Stimulated activated effector memory CD8-positive, alpha-beta T cell treated with anti-CD3 and anti-CD28 coated beads, Interleukin-12 subunit alpha, Interleukin-12 subunit beta, amount 100 ng/mL, for 72 hours (primary cell): ENCODE results near the gene CDK2AP2.

Experiments
- ATAC-seq: fragments of 150-1000 bp; cut with Tn5 transposase; 2 replicates; pipeline ENCODE4 v1.10.0; 2021
- DNase-seq, 2 donors: peaks; one replicate each; pipeline ENCODE4 v3.0.0; 2021 to 2022; ENCODE audit warnings: low spot score in 2 of 2
- H3K27ac Mint-ChIP-seq: one replicate; pipeline ENCODE4 v1.8.0; 2022; ENCODE audit warnings: mild to moderate bottlenecking, mixed read lengths
- H3K36me3 Mint-ChIP-seq: one replicate; pipeline ENCODE4 v1.8.0; 2022; ENCODE audit warnings: mild to moderate bottlenecking, mixed read lengths
- H3K4me1 Mint-ChIP-seq: one replicate; pipeline ENCODE4 v1.8.0; 2022; ENCODE audit warnings: mixed read lengths
- H3K4me3 Mint-ChIP-seq: one replicate; pipeline ENCODE4 v1.8.0; 2022; ENCODE audit warnings: mild to moderate bottlenecking, mixed read lengths
- H3K9me3 Mint-ChIP-seq: one replicate; pipeline ENCODE4 v1.8.0; 2022; ENCODE audit warnings: mixed read lengths

The CDK2AP2 gene

GRCh38 chr11:67500831-67501715, 6.9 kb downstream of the CDK2AP2 start:
- ATAC-seq, result no peak
- Mint-ChIP-seq H3K27ac (peak overlapping the region; percentile 40), H3K4me1 (peaks cover 35% of the 10 kb centered on the region), H3K36me3 (peaks cover 90% of the 10 kb centered on the region), H3K9me3 (no peaks in the 10 kb centered on the region), H3K4me3 (no peak overlapping the region)
- DNase-seq, result no peak

DNA sequence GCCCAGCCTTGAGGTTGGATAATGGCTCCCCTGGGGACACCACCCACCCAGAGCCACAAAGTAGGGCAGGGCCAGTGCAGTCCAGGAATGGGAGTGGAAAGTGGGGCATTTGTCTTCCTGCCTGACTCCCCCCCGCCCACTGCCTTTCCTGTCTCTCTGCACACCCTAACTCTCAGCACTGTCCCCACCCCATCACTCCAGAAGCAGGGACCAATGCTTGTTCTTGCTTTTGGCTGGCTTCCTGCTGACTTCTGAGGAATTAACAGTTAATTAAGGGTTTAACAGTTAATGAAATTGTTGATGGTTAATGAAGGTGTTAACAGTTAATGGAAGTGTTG, 7.5 kb downstream of the CDK2AP2 start:
- peak overlapping the region; percentile 40 for H3K27ac Mint-ChIP-seq
- H3K4me3 Mint-ChIP-seq, result no peak overlapping the region
- H3K36me3 Mint-ChIP-seq, result peaks cover 91% of the 10 kb centered on the region
- DNase-seq (no peak), ATAC-seq (no peak)
- no peaks in the 10 kb centered on the region for H3K9me3 Mint-ChIP-seq
- peaks cover 35% of the 10 kb centered on the region for H3K4me1 Mint-ChIP-seq

DNA sequence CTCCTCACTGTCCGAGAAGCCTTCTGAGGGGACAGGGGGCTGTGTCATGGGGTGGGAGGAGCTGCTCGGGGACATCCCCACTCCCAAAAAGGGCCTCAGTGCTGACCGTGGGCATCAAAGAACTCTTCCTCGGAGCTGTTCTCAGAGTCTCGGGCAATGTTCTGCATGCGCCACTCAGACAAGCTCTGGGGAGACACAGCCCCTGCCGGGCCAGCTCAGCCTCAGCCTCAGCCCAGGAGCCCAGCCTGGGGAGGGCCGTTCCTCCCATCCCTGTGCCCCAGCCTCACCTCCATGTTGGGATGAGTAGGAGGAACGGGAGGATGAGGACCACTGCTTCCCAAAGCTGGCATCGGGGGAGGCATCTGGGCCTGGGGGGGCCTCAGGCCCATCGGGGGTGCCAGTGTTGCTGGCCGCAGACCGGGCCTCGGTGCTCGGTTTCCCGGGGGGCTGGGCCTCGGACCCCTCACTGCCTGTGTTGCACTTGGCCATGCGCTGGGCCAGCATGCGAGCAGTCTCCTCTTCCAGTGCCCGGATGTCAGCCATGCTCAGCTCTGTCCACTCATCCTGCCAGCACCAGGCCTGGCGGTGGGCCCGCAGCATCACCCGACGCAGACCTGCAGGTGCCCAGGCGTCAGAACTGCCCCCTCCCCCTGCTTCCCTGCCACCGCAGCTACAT, 8.0 kb downstream of the CDK2AP2 start:
- H3K36me3 Mint-ChIP-seq, result peaks cover 92% of the 10 kb centered on the region
- no peak overlapping the region for H3K27ac Mint-ChIP-seq
- ATAC-seq, result no peak
- H3K9me3 Mint-ChIP-seq, result no peaks in the 10 kb centered on the region
- peaks cover 34% of the 10 kb centered on the region for H3K4me1 Mint-ChIP-seq
- no peak overlapping the region for H3K4me3 Mint-ChIP-seq
- no peak for DNase-seq

DNA sequence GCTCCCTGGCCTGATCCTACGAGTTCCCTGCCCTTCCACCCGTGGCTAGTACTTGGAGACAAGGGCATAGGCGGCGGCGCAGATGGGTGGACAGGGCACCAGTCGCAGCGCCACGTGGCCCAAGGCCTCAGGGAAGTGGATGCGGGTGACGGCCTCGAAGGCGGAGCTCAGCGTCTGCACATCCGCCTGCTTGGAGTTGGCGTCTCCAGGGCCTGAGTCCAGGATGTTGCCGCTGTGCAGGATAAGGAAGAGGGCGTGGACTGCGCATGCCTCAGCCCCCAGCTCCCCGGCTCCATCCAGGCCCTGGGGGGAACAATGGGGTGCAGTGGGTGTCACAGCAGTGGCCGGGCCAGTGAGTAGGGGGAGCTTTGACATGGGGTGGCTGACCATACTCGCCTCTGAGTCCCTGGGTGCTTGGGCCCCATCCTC, 9.4 kb downstream of the CDK2AP2 start:
- peaks cover 99% of the 10 kb centered on the region for H3K36me3 Mint-ChIP-seq
- H3K4me1 Mint-ChIP-seq, result peaks cover 31% of the 10 kb centered on the region
- ATAC-seq, result no peak

DNA sequence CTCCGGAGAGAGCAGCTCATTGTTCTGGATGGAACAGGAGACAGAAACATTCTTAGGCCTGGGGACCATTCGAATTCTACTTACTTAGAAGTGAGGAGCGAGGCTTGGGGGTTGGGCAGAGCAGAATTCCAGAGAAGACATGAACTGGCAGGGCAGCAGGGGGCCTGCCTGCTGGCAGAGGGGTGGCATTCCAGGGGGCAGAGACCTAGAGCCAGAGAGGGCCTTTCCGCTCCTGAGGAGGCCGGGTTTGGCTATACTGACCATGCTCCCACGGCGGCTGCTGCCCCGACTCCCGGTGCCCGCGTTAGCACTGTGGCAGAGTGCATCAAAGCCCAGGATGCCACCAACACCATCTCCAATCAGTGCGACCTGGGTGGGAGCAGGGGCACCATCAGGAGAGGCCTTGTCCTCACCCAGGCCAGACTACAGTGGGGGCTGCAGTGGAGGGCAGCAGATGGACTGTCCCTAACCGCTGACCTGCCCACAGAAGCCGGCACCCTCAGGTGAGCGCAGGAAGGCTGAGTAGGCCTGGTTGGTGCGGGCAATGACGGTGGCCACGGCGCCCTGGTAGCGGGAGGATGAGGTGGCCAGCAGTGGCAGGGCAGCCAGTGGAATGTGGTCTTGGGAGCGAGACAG, 10.2 kb downstream of the CDK2AP2 start:
- H3K27ac Mint-ChIP-seq, result peak overlapping the region; percentile 61
- no peak for ATAC-seq
- DNase-seq, result no peak
- H3K4me3 Mint-ChIP-seq, result no peak overlapping the region
- peaks cover 99% of the 10 kb centered on the region for H3K36me3 Mint-ChIP-seq
- H3K9me3 Mint-ChIP-seq, result no peaks in the 10 kb centered on the region
- H3K4me1 Mint-ChIP-seq, result peaks cover 23% of the 10 kb centered on the region

More for the DNA sequence above, 9.4 kb downstream of the CDK2AP2 start:
- no peak overlapping the region for H3K27ac Mint-ChIP-seq
- no peaks in the 10 kb centered on the region for H3K9me3 Mint-ChIP-seq
- DNase-seq, result no peak
- no peak overlapping the region for H3K4me3 Mint-ChIP-seq

GRCh38 chr11:67496113-67496512, 11.8 kb downstream of the CDK2AP2 start:
- Mint-ChIP-seq H3K27ac (peak overlapping the region; percentile 74), H3K36me3 (peaks cover 99% of the 10 kb centered on the region), H3K4me3 (no peak overlapping the region), H3K9me3 (no peaks in the 10 kb centered on the region), H3K4me1 (peaks cover 16% of the 10 kb centered on the region)
- no peak for ATAC-seq
- DNase-seq, result no peak

DNA sequence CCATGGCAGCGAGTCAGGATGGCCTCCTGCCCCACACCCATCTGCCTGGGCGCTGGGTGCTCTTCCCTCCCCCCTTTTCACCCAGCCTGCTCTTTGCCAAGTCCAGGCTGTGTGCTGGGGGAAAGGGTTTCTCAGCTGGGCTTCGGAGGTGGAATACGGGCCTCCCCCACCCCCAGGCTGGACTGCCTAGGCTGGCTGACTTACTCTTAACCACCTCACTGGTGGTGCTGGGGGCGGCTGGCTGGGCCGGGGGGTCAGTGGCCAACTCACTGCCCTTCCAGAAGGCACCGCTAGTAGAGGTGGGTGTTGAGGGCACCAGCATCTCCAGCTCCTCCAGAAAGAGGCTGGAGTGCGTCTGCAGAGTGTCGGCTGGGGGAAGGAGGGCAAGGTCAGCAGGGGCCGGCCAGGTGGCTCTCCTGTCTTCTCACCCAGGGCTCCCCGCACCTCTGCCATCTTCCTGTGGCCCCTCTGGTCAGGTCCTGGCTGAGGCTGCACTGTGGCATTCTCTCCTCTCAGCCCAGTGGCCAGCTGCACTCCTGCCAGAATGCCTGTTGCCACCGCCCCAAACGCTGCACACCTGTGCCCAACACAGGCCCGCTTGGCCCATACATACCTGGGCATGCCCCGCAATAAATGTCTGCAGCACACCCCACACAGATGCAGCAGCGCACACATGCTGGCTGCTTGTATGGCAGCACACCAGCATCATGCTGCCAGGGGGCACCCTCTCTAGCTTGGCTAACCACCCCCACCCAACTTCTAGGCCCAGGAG, 12.5 kb downstream of the CDK2AP2 start:
- H3K36me3 Mint-ChIP-seq, result peaks cover 99% of the 10 kb centered on the region
- no peaks in the 10 kb centered on the region for H3K9me3 Mint-ChIP-seq
- H3K27ac Mint-ChIP-seq, result peak overlapping the region; percentile 74
- H3K4me3 Mint-ChIP-seq, result no peak overlapping the region
- DNase-seq, result no peak
- ATAC-seq, result no peak
- peaks cover 15% of the 10 kb centered on the region for H3K4me1 Mint-ChIP-seq

- peaks cover 99% of the 10 kb centered on the region for H3K36me3 Mint-ChIP-seq
- ATAC-seq, result no peak
- peaks cover 23% of the 10 kb centered on the region for H3K4me1 Mint-ChIP-seq
- no peaks in the 10 kb centered on the region for H3K9me3 Mint-ChIP-seq
- no peak for DNase-seq
- H3K4me3 Mint-ChIP-seq, result no peak overlapping the region
- H3K27ac Mint-ChIP-seq, result no peak overlapping the region
Measured at GRCh38 chr11:67494371-67495233, 13.4 kb downstream of the CDK2AP2 start.

DNA sequence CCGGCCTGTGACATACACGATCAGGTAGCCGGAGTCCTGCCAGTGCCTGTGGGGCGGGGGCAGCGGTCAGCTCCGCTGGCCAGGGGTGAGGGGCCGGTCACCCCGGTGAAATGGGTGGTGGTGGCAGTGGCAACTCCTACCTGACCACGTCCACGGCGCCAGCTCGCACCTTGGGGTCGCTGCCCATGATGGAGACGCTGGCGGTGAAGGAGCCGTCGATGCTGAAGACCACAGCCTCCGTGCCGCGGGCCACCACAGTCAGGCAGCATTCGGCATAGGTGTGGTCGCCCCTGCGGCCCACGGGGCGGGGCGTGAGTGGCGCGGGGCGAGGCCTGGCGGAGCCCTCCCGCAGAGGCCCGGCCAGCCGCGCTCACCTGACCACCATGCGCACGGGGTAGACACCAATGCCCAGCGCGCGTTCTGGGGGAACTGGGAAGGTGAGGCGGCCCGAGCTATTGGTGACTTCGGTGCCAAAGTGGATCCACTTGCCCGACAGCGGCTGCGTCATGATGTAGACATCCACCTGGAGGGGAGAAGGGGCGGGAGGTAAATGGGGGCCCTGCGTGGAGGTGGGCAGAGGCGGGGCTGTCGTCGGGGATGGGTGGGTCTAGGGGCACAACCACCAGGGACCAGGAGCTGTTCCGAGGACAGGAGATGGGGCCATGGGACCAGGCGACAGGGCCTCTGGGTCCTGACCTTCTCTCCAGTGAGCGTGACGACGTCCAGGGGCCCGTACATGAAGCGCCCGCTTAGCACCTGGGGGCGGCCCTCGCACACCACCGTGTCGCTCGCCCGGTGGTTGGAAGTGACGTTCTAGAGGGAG, 14.2 kb downstream of the CDK2AP2 start:
- DNase-seq (no peak), ATAC-seq (no peak)
- H3K27ac Mint-ChIP-seq, result peak overlapping the region; percentile 52
- peaks cover 99% of the 10 kb centered on the region for H3K36me3 Mint-ChIP-seq
- H3K4me3 Mint-ChIP-seq, result no peak overlapping the region
- peaks cover 30% of the 10 kb centered on the region for H3K4me1 Mint-ChIP-seq
- H3K9me3 Mint-ChIP-seq, result no peaks in the 10 kb centered on the region

GRCh38 chr11:67492801-67493547, 15.0 kb downstream of the CDK2AP2 start:
- Mint-ChIP-seq H3K9me3 (no peaks in the 10 kb centered on the region), H3K27ac (peak overlapping the region; percentile 52), H3K36me3 (peaks cover 99% of the 10 kb centered on the region), H3K4me3 (no peak overlapping the region), H3K4me1 (peaks cover 38% of the 10 kb centered on the region)
- DNase-seq, result no peak
- ATAC-seq, result peak; percentile 8

DNA sequence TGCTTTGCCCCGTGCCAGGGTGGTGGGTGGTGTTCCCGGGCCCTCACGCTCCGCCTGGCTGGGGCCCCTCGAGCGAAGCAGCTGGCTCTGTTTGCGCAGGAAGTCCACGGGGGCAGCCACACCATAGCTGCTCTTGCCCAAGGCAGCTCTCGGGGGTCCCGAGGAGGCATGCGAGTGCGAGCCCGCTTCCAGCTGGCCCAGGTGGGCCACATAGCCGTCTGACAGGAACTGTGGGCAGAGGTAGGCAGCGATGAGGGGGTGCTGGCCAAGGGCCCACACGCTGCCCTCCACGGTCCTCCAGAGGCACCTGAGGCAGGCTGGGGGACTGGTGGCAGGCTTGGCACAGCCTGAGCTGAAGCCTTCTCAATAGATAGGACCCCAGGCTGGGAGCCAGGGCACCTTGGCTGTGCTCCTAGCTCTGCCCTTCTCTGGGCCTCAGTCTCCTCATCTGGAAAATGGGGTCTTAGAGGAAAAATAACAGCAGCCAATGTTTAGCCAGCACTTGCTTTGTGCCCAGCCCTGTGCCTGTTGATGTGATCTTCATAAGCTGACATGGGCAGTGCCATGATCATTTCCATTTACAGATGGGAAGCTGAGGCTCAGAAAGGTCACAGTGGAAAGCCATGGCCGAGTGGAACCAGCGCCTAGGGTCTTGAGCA, 15.8 kb downstream of the CDK2AP2 start:
- ATAC-seq (no peak), DNase-seq (no peak)
- Mint-ChIP-seq H3K27ac (peak overlapping the region; percentile 52), H3K4me3 (no peak overlapping the region), H3K36me3 (peaks cover 99% of the 10 kb centered on the region), H3K4me1 (peaks cover 46% of the 10 kb centered on the region), H3K9me3 (peaks cover 2% of the 10 kb centered on the region)

- Mint-ChIP-seq H3K36me3 (peaks cover 99% of the 10 kb centered on the region), H3K27ac (peak overlapping the region; percentile 97), H3K9me3 (peaks cover 2% of the 10 kb centered on the region), H3K4me3 (no peak overlapping the region), H3K4me1 (peaks cover 53% of the 10 kb centered on the region)
- DNase-seq, result no peak
- no peak for ATAC-seq
Measured at GRCh38 chr11:67491276-67492068, 16.5 kb downstream of the CDK2AP2 start.
